ENCODE data around the gene PATZ1.
A peak's percentile ranks its signal among the peaks of the same experiment; 100 is the strongest.

PATZ1 gene

DNA sequence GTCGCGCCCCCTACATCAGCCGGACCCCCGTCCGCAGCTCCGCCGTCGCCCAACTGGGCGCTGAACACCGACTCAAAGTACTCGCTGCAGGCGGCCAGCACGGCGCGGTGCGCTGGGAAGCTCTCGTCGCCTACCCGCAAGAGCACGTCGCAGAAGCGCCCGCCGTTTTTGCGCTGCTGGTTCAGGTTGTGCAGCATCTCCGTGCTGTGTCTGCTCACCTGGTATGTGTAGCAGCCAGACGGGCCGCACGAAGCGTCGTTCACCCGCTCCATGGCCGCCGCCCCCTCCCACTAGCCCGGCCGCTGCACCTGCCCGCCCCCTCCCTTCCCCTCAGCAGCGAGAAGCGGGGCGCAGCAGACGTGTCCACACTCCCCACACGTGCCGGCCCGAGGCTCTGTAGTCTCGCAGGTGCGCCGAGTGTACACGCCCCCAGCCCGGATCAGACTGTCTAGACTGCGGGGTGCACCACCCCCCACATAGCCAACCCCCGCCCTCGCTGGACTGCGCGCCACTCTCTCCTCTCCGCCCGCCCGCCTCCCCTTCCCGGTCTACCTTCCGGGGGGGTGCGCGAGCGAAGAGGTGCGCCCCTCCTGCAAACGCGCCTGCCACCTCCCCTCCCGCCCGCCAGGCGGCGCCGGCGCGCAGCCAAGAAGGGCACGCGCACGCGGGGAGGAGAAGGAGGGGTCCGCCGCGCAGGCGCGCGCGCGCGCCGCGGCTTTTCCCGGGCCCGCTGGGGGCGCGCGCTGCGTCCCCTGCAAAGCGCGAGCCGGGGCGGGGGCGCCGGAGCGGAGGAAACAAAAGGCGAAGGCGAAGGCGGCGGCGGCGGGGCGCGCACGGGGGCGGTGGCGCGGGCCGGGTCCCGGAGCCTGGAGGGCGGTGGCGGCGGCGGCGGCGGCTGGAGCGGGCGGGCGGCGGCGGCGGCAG, 553 bp downstream of the PATZ1 start (continued):
- TF ChIP-seq, protein P1, sequence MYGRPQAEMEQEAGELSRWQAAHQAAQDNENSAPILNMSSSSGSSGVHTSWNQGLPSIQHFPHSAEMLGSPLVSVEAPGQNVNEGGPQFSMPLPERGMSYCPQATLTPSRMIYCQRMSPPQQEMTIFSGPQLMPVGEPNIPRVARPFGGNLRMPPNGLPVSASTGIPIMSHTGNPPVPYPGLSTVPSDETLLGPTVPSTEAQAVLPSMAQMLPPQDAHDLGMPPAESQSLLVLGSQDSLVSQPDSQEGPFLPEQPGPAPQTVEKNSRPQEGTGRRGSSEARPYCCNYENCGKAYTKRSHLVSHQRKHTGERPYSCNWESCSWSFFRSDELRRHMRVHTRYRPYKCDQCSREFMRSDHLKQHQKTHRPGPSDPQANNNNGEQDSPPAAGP (tag by site-specific recombination; IDR thresholded peaks at IDR 0.05), result peak; percentile 89
- no peak for TF ChIP-seq GLI4 (tag by site-specific recombination; IDR thresholded peaks at IDR 0.05)
- no peak for TF ChIP-seq REPIN1 (tag by site-specific recombination; IDR thresholded peaks at IDR 0.05; ENCODE audit: low read depth)
- peak; percentile 41; the same call in 1 of the 2 replicates for TF ChIP-seq WT1 (tag by site-specific recombination; IDR thresholded peaks at IDR 0.05)
- no peak for TF ChIP-seq BCL11A (tag by site-specific recombination; IDR thresholded peaks at IDR 0.05; ENCODE audit: low read depth)
- TF ChIP-seq, protein P2, sequence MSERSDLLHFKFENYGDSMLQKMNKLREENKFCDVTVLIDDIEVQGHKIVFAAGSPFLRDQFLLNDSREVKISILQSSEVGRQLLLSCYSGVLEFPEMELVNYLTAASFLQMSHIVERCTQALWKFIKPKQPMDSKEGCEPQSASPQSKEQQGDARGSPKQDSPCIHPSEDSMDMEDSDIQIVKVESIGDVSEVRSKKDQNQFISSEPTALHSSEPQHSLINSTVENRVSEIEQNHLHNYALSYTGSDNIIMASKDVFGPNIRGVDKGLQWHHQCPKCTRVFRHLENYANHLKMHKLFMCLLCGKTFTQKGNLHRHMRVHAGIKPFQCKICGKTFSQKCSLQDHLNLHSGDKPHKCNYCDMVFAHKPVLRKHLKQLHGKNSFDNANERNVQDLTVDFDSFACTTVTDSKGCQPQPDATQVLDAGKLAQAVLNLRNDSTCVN (tag by site-specific recombination; optimal IDR thresholded peaks at IDR 0.05), result peak; percentile 90
- peak; percentile 53 for TF ChIP-seq SP7 (tag by site-specific recombination; IDR thresholded peaks at IDR 0.05)
- TF ChIP-seq YY1 (tag by site-specific recombination; IDR thresholded peaks at IDR 0.05), result no peak
- no peak for TF ChIP-seq ZNF585B (tag by site-specific recombination; IDR thresholded peaks at IDR 0.05)
- TF ChIP-seq ZNF558 (tag by site-specific recombination; IDR thresholded peaks at IDR 0.05), result no peak
- no peak for TF ChIP-seq ZNF610 (tag by site-specific recombination; IDR thresholded peaks at IDR 0.05; ENCODE audit: borderline replicate concordance)
- no peak for TF ChIP-seq FEZF1 (tag by site-specific recombination; IDR thresholded peaks at IDR 0.05)
- peak; percentile 54; the same call in 1 of the 2 replicates for TF ChIP-seq ZNF341 (tag by site-specific recombination; IDR thresholded peaks at IDR 0.05; ENCODE audit: low read depth)
- TF ChIP-seq, protein P3, sequence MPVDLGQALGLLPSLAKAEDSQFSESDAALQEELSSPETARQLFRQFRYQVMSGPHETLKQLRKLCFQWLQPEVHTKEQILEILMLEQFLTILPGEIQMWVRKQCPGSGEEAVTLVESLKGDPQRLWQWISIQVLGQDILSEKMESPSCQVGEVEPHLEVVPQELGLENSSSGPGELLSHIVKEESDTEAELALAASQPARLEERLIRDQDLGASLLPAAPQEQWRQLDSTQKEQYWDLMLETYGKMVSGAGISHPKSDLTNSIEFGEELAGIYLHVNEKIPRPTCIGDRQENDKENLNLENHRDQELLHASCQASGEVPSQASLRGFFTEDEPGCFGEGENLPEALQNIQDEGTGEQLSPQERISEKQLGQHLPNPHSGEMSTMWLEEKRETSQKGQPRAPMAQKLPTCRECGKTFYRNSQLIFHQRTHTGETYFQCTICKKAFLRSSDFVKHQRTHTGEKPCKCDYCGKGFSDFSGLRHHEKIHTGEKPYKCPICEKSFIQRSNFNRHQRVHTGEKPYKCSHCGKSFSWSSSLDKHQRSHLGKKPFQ (tag by site-specific recombination; IDR thresholded peaks at IDR 0.05), result no peak
- TF ChIP-seq TRIM28 (IDR thresholded peaks at IDR 0.05; ENCODE audit: borderline replicate concordance, low read length), result no peak
- peak; percentile 59 for TF ChIP-seq IKZF3 (tag by site-specific recombination; IDR thresholded peaks at IDR 0.05)
- peak; percentile 65; the same call in 1 of the 2 replicates for TF ChIP-seq EGR2 (tag by site-specific recombination; IDR thresholded peaks at IDR 0.05; ENCODE audit: low read depth)
- no peak for TF ChIP-seq ZNF184 (tag by site-specific recombination; IDR thresholded peaks at IDR 0.05)
- TF ChIP-seq ZNF707 (tag by site-specific recombination; IDR thresholded peaks at IDR 0.05), result no peak
- no peak for TF ChIP-seq TCF7L2 (IDR thresholded peaks at IDR 0.05; ENCODE audit: borderline replicate concordance, low read depth, low read length)
- TF ChIP-seq ZNF626 (tag by site-specific recombination; IDR thresholded peaks at IDR 0.05), result no peak
- TF ChIP-seq, protein P4, sequence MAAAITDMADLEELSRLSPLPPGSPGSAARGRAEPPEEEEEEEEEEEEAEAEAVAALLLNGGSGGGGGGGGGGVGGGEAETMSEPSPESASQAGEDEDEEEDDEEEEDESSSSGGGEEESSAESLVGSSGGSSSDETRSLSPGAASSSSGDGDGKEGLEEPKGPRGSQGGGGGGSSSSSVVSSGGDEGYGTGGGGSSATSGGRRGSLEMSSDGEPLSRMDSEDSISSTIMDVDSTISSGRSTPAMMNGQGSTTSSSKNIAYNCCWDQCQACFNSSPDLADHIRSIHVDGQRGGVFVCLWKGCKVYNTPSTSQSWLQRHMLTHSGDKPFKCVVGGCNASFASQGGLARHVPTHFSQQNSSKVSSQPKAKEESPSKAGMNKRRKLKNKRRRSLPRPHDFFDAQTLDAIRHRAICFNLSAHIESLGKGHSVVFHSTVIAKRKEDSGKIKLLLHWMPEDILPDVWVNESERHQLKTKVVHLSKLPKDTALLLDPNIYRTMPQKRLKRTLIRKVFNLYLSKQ (tag by site-specific recombination; IDR thresholded peaks at IDR 0.05; ENCODE audit: borderline replicate concordance), result no peak
- TF ChIP-seq, protein P5, sequence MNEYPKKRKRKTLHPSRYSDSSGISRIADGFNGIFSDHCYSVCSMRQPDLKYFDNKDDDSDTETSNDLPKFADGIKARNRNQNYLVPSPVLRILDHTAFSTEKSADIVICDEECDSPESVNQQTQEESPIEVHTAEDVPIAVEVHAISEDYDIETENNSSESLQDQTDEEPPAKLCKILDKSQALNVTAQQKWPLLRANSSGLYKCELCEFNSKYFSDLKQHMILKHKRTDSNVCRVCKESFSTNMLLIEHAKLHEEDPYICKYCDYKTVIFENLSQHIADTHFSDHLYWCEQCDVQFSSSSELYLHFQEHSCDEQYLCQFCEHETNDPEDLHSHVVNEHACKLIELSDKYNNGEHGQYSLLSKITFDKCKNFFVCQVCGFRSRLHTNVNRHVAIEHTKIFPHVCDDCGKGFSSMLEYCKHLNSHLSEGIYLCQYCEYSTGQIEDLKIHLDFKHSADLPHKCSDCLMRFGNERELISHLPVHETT (tag by site-specific recombination; IDR thresholded peaks at IDR 0.05), result 0 out of 2 replicates have a peak, but pooled peaks have one; percentile 29
- TF ChIP-seq MYNN (tag by site-specific recombination; IDR thresholded peaks at IDR 0.05; ENCODE audit: borderline replicate concordance), result no peak
- TF ChIP-seq, protein P6, sequence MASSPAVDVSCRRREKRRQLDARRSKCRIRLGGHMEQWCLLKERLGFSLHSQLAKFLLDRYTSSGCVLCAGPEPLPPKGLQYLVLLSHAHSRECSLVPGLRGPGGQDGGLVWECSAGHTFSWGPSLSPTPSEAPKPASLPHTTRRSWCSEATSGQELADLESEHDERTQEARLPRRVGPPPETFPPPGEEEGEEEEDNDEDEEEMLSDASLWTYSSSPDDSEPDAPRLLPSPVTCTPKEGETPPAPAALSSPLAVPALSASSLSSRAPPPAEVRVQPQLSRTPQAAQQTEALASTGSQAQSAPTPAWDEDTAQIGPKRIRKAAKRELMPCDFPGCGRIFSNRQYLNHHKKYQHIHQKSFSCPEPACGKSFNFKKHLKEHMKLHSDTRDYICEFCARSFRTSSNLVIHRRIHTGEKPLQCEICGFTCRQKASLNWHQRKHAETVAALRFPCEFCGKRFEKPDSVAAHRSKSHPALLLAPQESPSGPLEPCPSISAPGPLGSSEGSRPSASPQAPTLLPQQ (tag by site-specific recombination; IDR thresholded peaks at IDR 0.05), result peak; percentile 41
- TF ChIP-seq ZNF114 (tag by site-specific recombination; IDR thresholded peaks at IDR 0.05), result no peak
- TF ChIP-seq HOXA7 (CRISPR knock-in tag; IDR thresholded peaks at IDR 0.05; ENCODE audit: borderline replicate concordance), result no peak
- no peak for TF ChIP-seq ZNF157 (tag by site-specific recombination; IDR thresholded peaks at IDR 0.05)
- TF ChIP-seq ZNF624 (tag by site-specific recombination; IDR thresholded peaks at IDR 0.05), result no peak
- TF ChIP-seq ZNF785 (tag by site-specific recombination; IDR thresholded peaks at IDR 0.05), result no peak
